Endodermal cell (in vitro differentiated cells): ENCODE results near the gene POP7. TPM values are rescaled to one million over a fixed set of nuclear protein-coding genes. Genes with fewer than 3 reads are reported as not detected.
A peak's percentile ranks its signal among the peaks of the same experiment; 100 is the strongest.

Experiments
- DNase-seq: peaks from one replicate; pipeline ENCODE4 v3.0.0-alpha.2; 2017
- H3K27ac ChIP-seq: 2 replicates; pipeline ENCODE4 v1.5.1; 2013; ENCODE audit warnings: mild to moderate bottlenecking, low read depth, low read length, moderate library complexity
- H3K27me3 ChIP-seq: 2 replicates; pipeline ENCODE4 v1.6.1; 2013; ENCODE audit warnings: mild to moderate bottlenecking, low read length, moderate library complexity; ENCODE audit not compliant: insufficient read depth, control insufficient read depth, poor library complexity, severe bottlenecking
- H3K36me3 ChIP-seq: 2 replicates; pipeline ENCODE4 v1.7.0; 2013; ENCODE audit warnings: mild to moderate bottlenecking, low read length, moderate library complexity; ENCODE audit not compliant: control insufficient read depth, insufficient read depth
- H3K4me1 ChIP-seq: one replicate; pipeline ENCODE4 v1.7.0; 2013; ENCODE audit warnings: low read length; ENCODE audit not compliant: control insufficient read depth, insufficient read depth
- H3K4me3 ChIP-seq: 2 replicates; pipeline ENCODE4 v1.5.1; 2013; ENCODE audit warnings: mild to moderate bottlenecking, low read length, moderate library complexity
- H3K9ac ChIP-seq: 2 replicates; pipeline ENCODE4 v1.6.1; 2013; ENCODE audit warnings: mild to moderate bottlenecking, low read length, moderate library complexity; ENCODE audit not compliant: poor library complexity, severe bottlenecking; ENCODE audit errors: extremely low read depth
- H3K9me3 ChIP-seq: 2 replicates; pipeline ENCODE4 v1.6.1; 2013; ENCODE audit warnings: mild to moderate bottlenecking, low read length, moderate library complexity; ENCODE audit not compliant: control insufficient read depth
- H3K27ac Mint-ChIP-seq: 2 replicates; pipeline ENCODE4 v1.8.0; 2020; ENCODE audit warnings: mixed read lengths
- H3K27me3 Mint-ChIP-seq: 2 replicates; pipeline ENCODE4 v1.8.0; 2021; ENCODE audit warnings: mild to moderate bottlenecking, mixed read lengths; ENCODE audit not compliant: insufficient read depth
- H3K36me3 Mint-ChIP-seq: 2 replicates; pipeline ENCODE4 v1.8.0; 2020; ENCODE audit warnings: low read depth, mixed read lengths
- H3K4me1 Mint-ChIP-seq: 2 replicates; pipeline ENCODE4 v1.8.0; 2020; ENCODE audit warnings: mixed read lengths
- H3K4me3 Mint-ChIP-seq: 2 replicates; pipeline ENCODE4 v1.8.0; 2020; ENCODE audit warnings: mild to moderate bottlenecking, moderate library complexity, mixed read lengths
- H3K9me3 Mint-ChIP-seq: 2 replicates; pipeline ENCODE4 v1.8.0; 2020; ENCODE audit warnings: mild to moderate bottlenecking, mixed read lengths
- CTCF ChIP-seq: fragments of 200-600 bp; sonication (generic); conservative IDR thresholded peaks from 2 replicates; pipeline ENCODE4 v1.5.0; 2021; ENCODE audit warnings: antibody characterized with exemption, mild to moderate bottlenecking
- WGBS, 2 experiments: methylation state at CpG; one replicate each; pipeline versions ENCODE4 v1.1.5 to v1.1.7; 2013; ENCODE audit warnings: missing lambda C conversion rate in 2 of 2, mixed read lengths in 1 of 2; ENCODE audit not compliant: insufficient coverage in 1 of 2, insufficient read length in 1 of 2; 5-methylcytosine and 5-hydroxymethylcytosine counted together
- total RNA-seq, 2 donors: library from RNA; stranded (reverse); fragmentation: NEBNext Ultra II Directional in 1 of 2; extraction: Animal tissue kit (Norgen Biotek cat#: 25700) in 1 of 2; gene quantifications; 2 replicates in 1 of 2; 3 replicates in 1 of 2; pipeline ENCODE4 v1.2.1, GENCODE V29; 2021

Gene POP7
- total RNA-seq, 2 donors from 2014 or later = 51.7 to 59.2 TPM

- peaks cover 77% of the 10 kb centered on the region for H3K27me3 Mint-ChIP-seq
Observed at GRCh38 chr7:100719523-100720278, 13.8 kb downstream of the POP7 start.

GRCh38 chr7:100720279-100720670 is 14.4 kb downstream of the POP7 start, which contains the start of gene EPO:
Gene EPO, plus strand, starts transcription at chr7:100720468. Its CDS starts 513 bp downstream, at chr7:100720981.
- Mint-ChIP-seq H3K27ac (no peak within 1 kb of the TSS), H3K4me3 (peak within 1 kb of the TSS; percentile 52), H3K9me3 (peaks cover 30% of the 10 kb centered on the region), H3K27me3 (peaks cover 81% of the 10 kb centered on the region), H3K36me3 (peaks cover 5% of the 10 kb centered on the region), H3K4me1 (peaks cover 5% of the 10 kb centered on the region)
- 7 to 15% methylated on average over 10 to 21 of the region's 21 CpGs for WGBS, 2 experiments
- no peak within 1 kb of the TSS for H3K27ac ChIP-seq
- no peak within 1 kb of the TSS for H3K9ac ChIP-seq
- H3K36me3 ChIP-seq = no peaks in the 10 kb centered on the region
- peaks cover 48% of the 10 kb centered on the region for H3K27me3 ChIP-seq
- H3K9me3 ChIP-seq = peaks cover 11% of the 10 kb centered on the region
- peak within 1 kb of the TSS; percentile 66 for H3K4me3 ChIP-seq
- no peak for TF ChIP-seq CTCF
- peak; percentile 67 for DNase-seq
- no peaks in the 10 kb centered on the region for H3K4me1 ChIP-seq

More at GRCh38 chr7:100719523-100720278, 13.8 kb downstream of the POP7 start:
- peak; percentile 32 for TF ChIP-seq CTCF
- Histone ChIP-seq H3K36me3 (no peaks in the 10 kb centered on the region), H3K27ac (no peak overlapping the region), H3K27me3 (peaks cover 47% of the 10 kb centered on the region), H3K9me3 (peaks cover 11% of the 10 kb centered on the region), H3K9ac (no peak overlapping the region), H3K4me1 (no peaks in the 10 kb centered on the region), H3K4me3 (peak overlapping the region; percentile 66)
- Mint-ChIP-seq H3K9me3 (peaks cover 30% of the 10 kb centered on the region), H3K4me1 (peaks cover 3% of the 10 kb centered on the region), H3K36me3 (peaks cover 5% of the 10 kb centered on the region), H3K27ac (no peak overlapping the region), H3K4me3 (peak overlapping the region; percentile 52)
- 78 to 88% methylated on average over 2 to 8 of the region's 8 CpGs for WGBS, 2 experiments
- DNase-seq = peak; percentile 51

- Mint-ChIP-seq H3K9me3 (peaks cover 30% of the 10 kb centered on the region), H3K27me3 (peaks cover 79% of the 10 kb centered on the region), H3K4me1 (peaks cover 5% of the 10 kb centered on the region), H3K4me3 (peak overlapping the region; percentile 52), H3K36me3 (peaks cover 5% of the 10 kb centered on the region), H3K27ac (no peak overlapping the region)
- peak overlapping the region; percentile 66 for H3K4me3 ChIP-seq
- H3K27me3 ChIP-seq = peaks cover 48% of the 10 kb centered on the region
- H3K9ac ChIP-seq = no peak overlapping the region
- H3K27ac ChIP-seq = no peak overlapping the region
- peaks cover 11% of the 10 kb centered on the region for H3K9me3 ChIP-seq
- H3K36me3 ChIP-seq = no peaks in the 10 kb centered on the region
- DNase-seq = peak; percentile 70
- 8 to 23% methylated on average over 8 to 54 of the region's 56 CpGs for WGBS, 2 experiments
- TF ChIP-seq CTCF = no peak
- no peaks in the 10 kb centered on the region for H3K4me1 ChIP-seq
Observed at GRCh38 chr7:100720671-100721504, 15.0 kb downstream of the POP7 start.
